ENCODE data around the gene CCDC149. TPM values are rescaled to one million over a fixed set of nuclear protein-coding genes. Genes with fewer than 3 reads are reported as not detected.

CCDC149 gene
- total and polyA plus RNA-seq, 2 of the 8 experiments (the other 6 are each of a cell fraction or from before 2014, with no cell fraction given): 2.2 to 5.6 TPM

GRCh38 chr4:24799196-24799543 is 113.7 kb downstream of the CCDC149 start (continued):
- TF ChIP-seq SP2 (IDR thresholded peaks at IDR 0.05; ENCODE audit: low read length): no peak
- no peak for TF ChIP-seq POLR2A (IDR thresholded peaks at IDR 0.05; ENCODE audit: control extremely low read depth in 1 of 2, low read depth in 2 of 2, low read length in 2 of 2)
- TF ChIP-seq POU5F1 (IDR thresholded peaks at IDR 0.05; ENCODE audit: low read depth, low read length): no peak
- TF ChIP-seq NRF1 (IDR thresholded peaks at IDR 0.05; ENCODE audit: low read depth, low read length): no peak
- no peak for TF ChIP-seq SIX5 (IDR thresholded peaks at IDR 0.05; ENCODE audit: low read depth, low read length)
- no peak for TF ChIP-seq SUZ12 (IDR thresholded peaks at IDR 0.05; ENCODE audit: low read length)
